ENCODE data around the gene PHYHD1. TPM values are rescaled to one million over a fixed set of nuclear protein-coding genes. Genes with fewer than 3 reads are reported as not detected.
"Not testable (repeated sequence)": the region's sequence is repeated elsewhere in the genome, so short reads cannot be mapped to it uniquely, and the experiment has no call there.

The PHYHD1 gene
- total and polyA plus RNA-seq, 2 donors (not counting 1 experiment from before 2014, with no cell fraction given), result 0.96 to 2.0 TPM

- H3K27me3 ChIP-seq (replicated peaks in 1 of 4; ENCODE audit: control extremely low read depth in 1 of 4, control insufficient read depth in 3 of 4, insufficient read depth in 4 of 4, low read length in 3 of 4), result no peaks in the 10 kb centered on the region
- H3K9ac ChIP-seq (ENCODE audit: low read length), result peak within 1 kb of the TSS; percentile 85
- ATAC-seq (ENCODE audit: low read depth) (peak; percentile 86), DNase-seq (peak; percentile 98)
- no peaks in the 10 kb centered on the region for H3K9me3 Mint-ChIP-seq (ENCODE audit: insufficient read depth)
- H3K27ac Mint-ChIP-seq, result peak within 1 kb of the TSS; percentile 98
- POLR2A ChIA-PET, result interaction anchor here (0.7 to 1.1 kb wide), 2 partner anchors 248 to 498 kb away, joined by 3 read pairs; no protein-coding TSS in a partner anchor
- H2AFZ ChIP-seq (ENCODE audit: insufficient read depth, low read depth, low read length, poor library complexity, severe bottlenecking), result peak within 1 kb of the TSS; percentile 87
- WGBS (ENCODE audit: insufficient coverage), result 1% methylated on average over 78 of the region's 86 CpGs
- H3K4me1 Mint-ChIP-seq, result peaks cover 27% of the 10 kb centered on the region
- intact Hi-C loops (cut with micrococcal nuclease), result loop anchor here (1.0 to 10.0 kb wide), 7 partner anchors 65 to 677 kb away; partner anchors contain the start of genes C9orf50, LRRC8A, NTMT1 and SH3GLB2
- CTCF ChIA-PET, result interaction anchor here (0.9 to 1.7 kb wide), 3 partner anchors 20 to 246 kb away, joined by 3 to 8 read pairs (median 3); partner anchors contain the start of genes ENDOG and PKN3
- H3K4me3 ChIP-seq (ENCODE audit: control extremely low read depth in 1 of 5, extremely low read depth in 1 of 5, insufficient read depth in 1 of 5, low read depth in 2 of 5, low read length in 4 of 5), result peak within 1 kb of the TSS; percentile 64 to 95 (median 84)
- no peak for TF ChIP-seq EZH2 (IDR thresholded peaks at IDR 0.05; ENCODE audit: borderline replicate concordance, insufficient read depth, low read depth, low read length, poor library complexity, severe bottlenecking)
- TF ChIP-seq CTCF (IDR thresholded peaks at IDR 0.05), result no peak
- H3K4me2 ChIP-seq (replicated peaks; ENCODE audit: low read depth, low read length, poor library complexity, severe bottlenecking), result peak within 1 kb of the TSS; percentile 91
- H3K4me1 ChIP-seq (ENCODE audit: control insufficient read depth in 2 of 2, insufficient read depth in 2 of 2, low read length in 2 of 2), result peaks cover 15 to 18% of the 10 kb centered on the region in 2 donors
- no peaks in the 10 kb centered on the region for H3K9me3 ChIP-seq (ENCODE audit: control extremely low read depth in 1 of 3, control insufficient read depth in 2 of 3, insufficient read depth in 1 of 3, low read length in 2 of 3)
- peaks cover 44% of the 10 kb centered on the region for H3K79me2 ChIP-seq (ENCODE audit: control insufficient read depth, insufficient read depth, low read length)
- no peaks in the 10 kb centered on the region for H3K27me3 Mint-ChIP-seq
- peaks cover 0 to 8% of the 10 kb centered on the region in 2 experiments for H3K36me3 ChIP-seq (replicated peaks in 1 of 2; ENCODE audit: control extremely low read depth in 1 of 2, control insufficient read depth in 1 of 2, extremely low read depth in 1 of 2, insufficient read depth in 2 of 2, low read length in 1 of 2)
- peak within 1 kb of the TSS; percentile 97 for H3K4me3 Mint-ChIP-seq
- peak within 1 kb of the TSS; percentile 91 to 96 for H3K27ac ChIP-seq (ENCODE audit: low read length in 2 of 2)
- H4K20me1 ChIP-seq (ENCODE audit: control insufficient read depth, insufficient read depth, low read length, poor library complexity, severe bottlenecking), result no peaks in the 10 kb centered on the region
These were observed 26.9 kb downstream of the PHYHD1 start, which contains the start of the genes DOLK and NUP188 for GRCh38 chr9:128947527-128948301. DOLK (minus strand) TSS chr9:128947603; CDS start chr9:128947303, 300 bp downstream. NUP188 (plus strand) TSS chr9:128947699; CDS start chr9:128947720, 21 bp downstream.

- H3K27ac Mint-ChIP-seq, result not testable (repeated sequence)
These were observed 40.6 kb downstream of the PHYHD1 start for GRCh38 chr9:128961403-128961802.

More at GRCh38 chr9:128961403-128961802, 40.6 kb downstream of the PHYHD1 start:
- ATAC-seq (ENCODE audit: low read depth); H4K20me1 ChIP-seq (ENCODE audit: control insufficient read depth, insufficient read depth, low read length, poor library complexity, severe bottlenecking); H3K4me2 ChIP-seq (replicated peaks; ENCODE audit: low read depth, low read length, poor library complexity, severe bottlenecking); H3K4me1 Mint-ChIP-seq; H3K27ac ChIP-seq (ENCODE audit: low read length in 2 of 2); H3K4me1 ChIP-seq (ENCODE audit: control insufficient read depth in 2 of 2, insufficient read depth in 2 of 2, low read length in 2 of 2); H3K9me3 ChIP-seq (ENCODE audit: control extremely low read depth in 1 of 3, control insufficient read depth in 2 of 3, insufficient read depth in 1 of 3, low read length in 2 of 3); H3K4me3 Mint-ChIP-seq; H3K9me3 Mint-ChIP-seq (ENCODE audit: insufficient read depth); H3K27me3 Mint-ChIP-seq; CTCF ChIA-PET; DNase-seq; intact Hi-C loops (cut with micrococcal nuclease); H3K27me3 ChIP-seq (replicated peaks in 1 of 4; ENCODE audit: control extremely low read depth in 1 of 4, control insufficient read depth in 3 of 4, insufficient read depth in 4 of 4, low read length in 3 of 4); H3K79me2 ChIP-seq (ENCODE audit: control insufficient read depth, insufficient read depth, low read length); H3K4me3 ChIP-seq (ENCODE audit: control extremely low read depth in 1 of 5, extremely low read depth in 1 of 5, insufficient read depth in 1 of 5, low read depth in 2 of 5, low read length in 4 of 5); H2AFZ ChIP-seq (ENCODE audit: insufficient read depth, low read depth, low read length, poor library complexity, severe bottlenecking); H3K9ac ChIP-seq (ENCODE audit: low read length): not testable (repeated sequence)
- POLR2A ChIA-PET, result interaction anchor here (0.6 kb wide), 1 partner anchor 295 kb away, joined by 3 read pairs; no protein-coding TSS in a partner anchor
- H3K36me3 ChIP-seq (replicated peaks in 1 of 2; ENCODE audit: control extremely low read depth in 1 of 2, control insufficient read depth in 1 of 2, extremely low read depth in 1 of 2, insufficient read depth in 2 of 2, low read length in 1 of 2), result peaks cover 10 to 44% of the 10 kb centered on the region in 2 experiments
- no CpG with 5 or more reads among the region's 9 CpGs for WGBS (ENCODE audit: insufficient coverage)

All from B cell (primary cell).